C4-2B (cell line): ENCODE data around the gene TP53I3.
"Not testable (repeated sequence)": the region's sequence is repeated elsewhere in the genome, so short reads cannot be mapped to it uniquely, and the experiment has no call there.

Experiments used
- H3K27ac ChIP-seq: fragments of 450-650 bp; 2 replicates; pipeline ENCODE4 v1.5.1; 2017
- CTCF ChIP-seq: fragments of 450-650 bp; conservative IDR thresholded peaks from 2 replicates; pipeline ENCODE4 v1.5.1; 2017; ENCODE audit warnings: mild to moderate bottlenecking
- ZFX ChIP-seq: fragments of 450-650 bp; IDR thresholded peaks from 2 replicates; pipeline ENCODE4 v1.6.1; 2017

TP53I3 gene

GRCh38 chr2:24049485-24050021 is 35.1 kb downstream of the TP53I3 start, which contains the start of gene FKBP1B:
Gene FKBP1B, plus strand, starts transcription at chr2:24049741. Its CDS starts 109 bp downstream, at chr2:24049850.
- TF ChIP-seq CTCF: no peak
- TF ChIP-seq ZFX: no peak
- H3K27ac ChIP-seq: 0 out of 2 replicates have a peak within 1 kb of the TSS, but pooled peaks have one; percentile 22

- H3K27ac ChIP-seq: no peak overlapping the region
- TF ChIP-seq CTCF (no peak), ZFX (no peak)
Measured at GRCh38 chr2:24048769-24049484, 35.7 kb downstream of the TP53I3 start.

- H3K27ac ChIP-seq: no peak overlapping the region; the same call in 1 of the 2 replicates
- no peak for TF ChIP-seq ZFX
- TF ChIP-seq CTCF: no peak
Measured at GRCh38 chr2:24047703-24048033, 37.0 kb downstream of the TP53I3 start.

- TF ChIP-seq CTCF (no peak), ZFX (no peak)
- peak within 1 kb of the TSS; percentile 47 for H3K27ac ChIP-seq
Measured at GRCh38 chr2:24046930-24047702, 37.5 kb downstream of the TP53I3 start, which contains the start of gene WDCP. Gene WDCP, minus strand, starts transcription at chr2:24047391. Its CDS starts 7,897 bp downstream, at chr2:24039494.

GRCh38 chr2:24046599-24046929 is 38.1 kb downstream of the TP53I3 start:
- TF ChIP-seq ZFX (no peak), CTCF (no peak)
- no peak overlapping the region; the same call in 1 of the 2 replicates for H3K27ac ChIP-seq

GRCh38 chr2:24045511-24046508 is 38.8 kb downstream of the TP53I3 start:
- TF ChIP-seq CTCF (no peak), ZFX (no peak)
- no peak overlapping the region for H3K27ac ChIP-seq

- not testable (repeated sequence) for H3K27ac ChIP-seq
Measured at GRCh38 chr2:24043133-24043532, 41.5 kb downstream of the TP53I3 start.
